ENCODE results near the gene LYPD8.

- no peak for TF ChIP-seq CTCF (IDR thresholded peaks at IDR 0.05 in 4 of 5, conservative IDR thresholded peaks at IDR 0.05 in 1 of 5)
- TF ChIP-seq POLR2A (IDR thresholded peaks at IDR 0.05), result no peak
Observed at GRCh38 chr1:248779350-248779749, 23.8 kb upstream of the LYPD8 start.
